Upper lobe of right lung (tissue), 1 donor: ENCODE results near the gene CHP2. TPM values are rescaled to one million over a fixed set of nuclear protein-coding genes. Genes with fewer than 3 reads are reported as not detected.
A peak's percentile ranks its signal among the peaks of the same experiment; 100 is the strongest.

Source experiments
- ATAC-seq: fragments of 200-7000 bp; cut with Tn5 transposase; one replicate; pipeline ENCODE4 v1.9.1; 2020; ENCODE audit warnings: mild to moderate bottlenecking, moderate library complexity
- DNase-seq: peaks from one replicate; pipeline ENCODE4 v3.0.0-alpha.2; 2020
- H3K27ac ChIP-seq: fragments of 200-600 bp; one replicate; pipeline ENCODE4 v1.8.0; 2022
- H3K27me3 ChIP-seq: fragments of 200-600 bp; one replicate; pipeline ENCODE4 v1.8.0; 2022; ENCODE audit warnings: mild to moderate bottlenecking
- H3K36me3 ChIP-seq: fragments of 200-600 bp; one replicate; pipeline ENCODE4 v1.8.0; 2022
- H3K4me1 ChIP-seq: fragments of 200-600 bp; one replicate; pipeline ENCODE4 v1.8.0; 2022
- H3K4me3 ChIP-seq: fragments of 200-600 bp; one replicate; pipeline ENCODE4 v1.8.0; 2022; ENCODE audit warnings: mild to moderate bottlenecking
- H3K9me3 ChIP-seq: fragments of 200-600 bp; one replicate; pipeline ENCODE4 v1.8.0; 2022
- CTCF ChIP-seq: fragments of 200-600 bp; IDR thresholded peaks from one replicate; pipeline ENCODE4 v1.8.0; 2022; ENCODE audit warnings: antibody characterized with exemption
- intact Hi-C: fragments of 100-400 bp; cut with DNase I; formaldehyde crosslinking; loops from one replicate; pipeline ENCODE4 v1.11.0; 2022
- total RNA-seq: library from RNA; stranded (reverse); fragmentation: NEBNext Ultra II Directional; extraction: Animal tissue kit (Norgen Biotek cat#: 25700); gene quantifications from one replicate; pipeline ENCODE4 v1.2.1, GENCODE V29; 2021
- donor health status: DM: no; HTN: yes; CAD: no; lungs with severe emphysema.

CHP2 gene
- total RNA-seq, 1 donor from 2014 or later: not detected

DNA sequence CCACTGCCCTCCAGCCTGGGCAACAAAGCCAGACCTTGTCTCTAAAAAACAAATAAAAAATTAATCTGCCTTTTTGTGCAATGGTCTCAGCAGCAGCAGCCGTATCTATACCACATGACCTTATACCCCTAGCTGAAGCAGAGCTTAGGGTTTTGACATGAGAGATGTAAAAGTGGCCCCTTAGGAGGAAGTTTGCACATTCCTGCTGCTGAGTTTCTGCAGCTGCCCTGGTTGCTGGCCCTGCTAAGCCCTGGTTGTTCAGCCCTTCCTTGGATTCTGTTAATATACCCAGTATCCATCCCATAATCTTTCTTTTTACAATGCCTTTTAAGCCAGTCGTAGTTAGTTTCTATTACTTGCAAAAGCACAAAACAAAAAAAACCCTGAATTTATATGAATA is 48.0 kb downstream of the CHP2 start:
- no peak overlapping the region for H3K27ac ChIP-seq
- no peak for TF ChIP-seq CTCF
- intact Hi-C loops: no loop called here
- no peak overlapping the region for H3K4me3 ChIP-seq
- no peaks in the 10 kb centered on the region for H3K9me3 ChIP-seq
- H3K27me3 ChIP-seq: no peaks in the 10 kb centered on the region
- DNase-seq (no peak), ATAC-seq (no peak)
- peaks cover 4% of the 10 kb centered on the region for H3K4me1 ChIP-seq
- H3K36me3 ChIP-seq: no peaks in the 10 kb centered on the region

- Histone ChIP-seq H3K9me3 (no peaks in the 10 kb centered on the region), H3K36me3 (no peaks in the 10 kb centered on the region), H3K4me3 (no peak overlapping the region), H3K27me3 (no peaks in the 10 kb centered on the region), H3K27ac (no peak overlapping the region), H3K4me1 (peaks cover 4% of the 10 kb centered on the region)
- TF ChIP-seq CTCF: peak; percentile 54
- intact Hi-C loops: no loop called here
- DNase-seq (peak; percentile 73), ATAC-seq (peak; percentile 86)
Observed at GRCh38 chr16:23803591-23804123, 48.8 kb downstream of the CHP2 start.

GRCh38 chr16:23807028-23807427 is 52.2 kb downstream of the CHP2 start:
- ATAC-seq: peak; percentile 92
- no peak for TF ChIP-seq CTCF

More at GRCh38 chr16:23807028-23807427, 52.2 kb downstream of the CHP2 start:
- Histone ChIP-seq H3K9me3 (no peaks in the 10 kb centered on the region), H3K36me3 (no peaks in the 10 kb centered on the region), H3K27me3 (no peaks in the 10 kb centered on the region), H3K4me1 (peaks cover 4% of the 10 kb centered on the region), H3K4me3 (no peak overlapping the region), H3K27ac (no peak overlapping the region)
- intact Hi-C loops: no loop called here
- no peak for DNase-seq

Other genes starting within 250 kb of the CHP2 start
- 161 TPM for gene GGA2, start 244.5 kb upstream of the CHP2 start, total RNA-seq
- gene EARS2, start 197.7 kb upstream of the CHP2 start, total RNA-seq: 15.3 TPM
- 42.3 TPM for gene UBFD1, start 197.3 kb upstream of the CHP2 start, total RNA-seq
- 49.2 TPM for gene NDUFAB1, start 158.7 kb upstream of the CHP2 start, total RNA-seq
- gene PALB2, start 113.7 kb upstream of the CHP2 start, total RNA-seq: 11.7 TPM
- gene DCTN5, start 113.6 kb upstream of the CHP2 start, total RNA-seq: 48.7 TPM
- 1.8 TPM for gene PLK1, start 76.1 kb upstream of the CHP2 start, total RNA-seq
- 0.29 TPM for gene ERN2, start 41.8 kb upstream of the CHP2 start, total RNA-seq
- gene PRKCB, start 81.0 kb downstream of the CHP2 start, total RNA-seq: 25.2 TPM